GM19099 (cell line): ENCODE data around the gene IL17RB.

ENCODE experiments used
- POLR2A ChIP-seq: IDR thresholded peaks from 3 replicates; pipeline ENCODE4 v1.6.1; 2011; ENCODE audit warnings: low read depth; ENCODE audit not compliant: insufficient read length; ENCODE audit errors: extremely low read depth

The IL17RB gene

DNA sequence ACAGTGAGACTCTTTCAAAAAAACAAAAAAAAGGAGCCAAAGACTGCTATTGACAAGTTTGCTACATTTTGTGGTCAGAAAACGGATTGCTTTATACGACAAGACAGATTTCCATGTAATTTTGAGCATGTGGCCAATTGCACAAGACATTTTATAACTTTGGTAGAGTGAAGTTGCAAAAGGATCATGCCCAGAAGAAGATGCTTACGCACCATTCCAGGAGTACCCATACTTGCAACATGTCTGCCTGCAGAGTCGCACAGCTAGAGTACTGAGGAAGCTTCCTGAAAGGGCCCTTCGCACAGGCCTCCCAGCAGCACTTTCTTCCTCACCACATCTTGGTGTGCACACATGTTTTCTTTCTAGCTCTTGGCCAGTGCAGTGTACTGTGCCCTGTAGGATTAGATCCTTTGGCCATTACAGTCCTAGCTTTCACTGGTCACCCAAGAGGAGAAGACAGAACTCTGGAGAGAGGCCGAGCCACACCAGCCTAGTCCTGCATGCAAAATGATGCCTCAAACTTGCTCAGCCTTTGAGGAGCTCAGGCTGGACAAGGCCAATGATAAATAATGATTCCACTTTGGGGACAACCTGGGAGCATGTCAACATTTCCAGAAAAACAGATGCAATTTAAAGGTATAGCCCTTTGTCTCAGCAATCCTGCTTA is 11.8 kb upstream of the IL17RB start:
- no peak for TF ChIP-seq POLR2A

DNA sequence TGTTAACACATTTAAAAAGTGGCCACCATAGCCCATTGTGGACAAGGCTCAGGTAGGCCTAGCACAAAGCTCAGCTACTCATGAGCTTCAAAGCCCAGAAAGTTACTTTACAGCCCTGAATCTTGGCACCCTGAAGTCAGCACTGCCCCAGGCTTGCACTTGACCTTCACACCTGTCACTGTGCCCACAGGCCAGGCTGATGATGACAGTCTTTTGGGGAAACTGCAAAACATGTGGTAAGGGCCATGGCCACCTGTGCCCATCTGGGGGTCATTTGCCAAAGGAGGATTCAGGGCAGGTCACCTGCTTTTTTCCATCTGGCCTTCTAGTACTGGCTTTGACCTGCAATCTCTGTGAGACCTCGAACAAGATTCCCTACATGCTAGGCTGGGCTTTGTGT is 11.1 kb upstream of the IL17RB start:
- TF ChIP-seq POLR2A = no peak

DNA sequence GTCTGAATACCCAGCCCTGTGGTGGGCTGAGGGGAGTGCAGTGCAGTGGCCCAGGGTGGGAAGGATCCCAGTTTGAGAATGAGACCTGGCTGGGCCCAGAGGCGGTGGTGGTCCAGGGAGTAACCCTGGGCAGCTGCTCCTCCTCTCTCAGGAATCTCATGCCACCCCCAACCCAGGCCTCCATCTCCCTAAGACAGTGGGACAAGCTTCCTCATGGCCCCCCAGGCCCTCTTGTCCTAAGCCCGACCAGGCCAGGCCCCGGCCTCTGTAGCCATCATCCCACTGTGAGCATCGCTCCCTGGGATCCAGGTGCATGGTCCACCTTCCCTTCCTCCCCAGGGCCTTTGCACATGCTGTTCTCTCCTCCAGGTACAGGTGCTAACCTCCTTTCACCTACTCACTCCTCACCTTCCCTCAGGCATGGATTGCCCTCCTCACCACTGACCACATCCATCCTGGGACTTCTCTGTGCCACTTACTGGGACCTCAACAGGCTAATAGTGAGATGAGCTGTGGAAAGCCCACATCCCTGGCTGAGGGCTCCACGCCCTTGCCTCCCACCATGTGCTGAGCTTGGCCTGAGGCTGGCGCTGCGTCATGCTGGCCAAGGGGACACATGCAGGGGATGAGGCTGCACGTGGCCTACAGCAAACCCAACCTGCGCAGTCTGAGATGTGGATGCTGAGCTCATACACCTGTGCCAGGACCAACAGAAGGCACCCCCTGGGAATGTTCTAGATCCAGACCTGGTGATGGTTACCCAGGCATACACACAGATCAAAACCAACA is 10.1 kb upstream of the IL17RB start:
- TF ChIP-seq POLR2A = no peak

DNA sequence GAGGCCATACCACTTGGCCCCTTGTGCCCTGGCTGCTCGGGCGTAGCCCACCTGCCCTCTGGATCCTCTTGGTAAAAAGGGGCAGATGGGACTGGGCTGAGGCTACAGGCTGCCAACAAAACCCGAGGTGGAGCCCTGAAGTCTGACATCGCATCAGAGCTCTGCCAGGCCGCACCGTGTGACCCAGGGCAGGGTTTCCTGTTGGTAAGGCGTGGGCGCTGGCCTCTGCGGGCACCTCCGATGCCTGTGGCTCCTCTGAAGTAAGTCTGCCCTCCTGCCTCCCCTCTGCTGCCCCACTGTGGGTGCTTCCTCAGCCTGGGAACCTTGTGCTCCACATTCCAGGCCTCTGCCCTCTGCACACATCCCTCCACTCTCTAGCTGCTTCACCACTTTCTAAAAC is 9.0 kb upstream of the IL17RB start:
- no peak for TF ChIP-seq POLR2A

DNA sequence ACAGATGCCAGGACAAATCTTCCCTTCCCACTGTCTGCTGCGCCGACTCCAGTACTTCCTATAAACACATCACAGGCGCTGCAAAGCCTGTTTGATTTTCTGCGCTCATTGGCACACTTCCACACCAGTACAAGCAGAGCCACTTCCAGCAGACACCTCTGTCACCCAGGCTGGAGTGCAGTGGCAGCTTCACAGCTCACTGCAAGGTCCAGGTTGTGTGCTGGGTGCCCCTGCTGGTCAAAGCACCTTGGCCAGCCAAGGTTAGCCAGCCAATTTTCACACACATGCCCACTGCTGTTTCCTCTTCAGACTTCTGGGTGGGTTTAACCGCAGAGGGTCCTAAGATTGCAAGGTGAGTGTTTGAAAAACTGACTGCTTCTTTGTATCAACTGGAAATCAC is 5.1 kb upstream of the IL17RB start:
- TF ChIP-seq POLR2A = no peak

DNA sequence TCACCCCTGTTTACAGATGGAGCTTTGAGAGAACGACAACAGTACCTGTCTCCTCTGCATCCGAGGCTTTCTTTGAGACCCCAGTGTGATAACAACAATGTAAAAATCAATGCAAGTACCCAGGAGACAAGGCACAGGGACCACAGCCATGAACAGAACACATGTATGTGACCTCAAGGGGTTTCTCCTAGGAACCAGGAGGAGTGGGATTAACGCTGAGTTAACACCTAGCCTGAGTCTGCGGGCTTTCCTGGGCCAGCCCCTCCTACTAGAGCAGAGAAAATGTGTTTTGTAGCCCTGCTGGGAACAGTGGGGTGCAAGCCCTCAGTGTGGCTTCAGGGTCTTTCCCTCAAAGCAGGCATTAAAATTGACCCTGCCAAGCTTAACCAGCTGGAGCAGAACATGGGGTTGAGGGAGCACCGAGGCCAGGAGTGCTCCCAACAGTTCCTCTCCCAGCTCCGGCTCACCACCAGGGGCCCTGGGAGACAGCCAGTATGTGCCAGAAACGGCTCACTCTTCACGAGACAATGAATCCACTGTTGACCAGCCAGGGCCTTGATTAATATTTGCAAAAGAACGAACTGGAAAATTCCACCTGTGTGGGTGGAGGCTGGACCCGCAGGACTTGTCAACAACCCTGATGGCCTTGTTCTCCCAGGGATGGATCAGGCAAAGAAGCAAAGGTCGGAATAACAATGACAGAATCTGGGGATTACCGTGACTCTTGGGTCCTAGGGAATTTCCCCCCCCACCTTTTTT is 3.8 kb upstream of the IL17RB start:
- TF ChIP-seq POLR2A = no peak

DNA sequence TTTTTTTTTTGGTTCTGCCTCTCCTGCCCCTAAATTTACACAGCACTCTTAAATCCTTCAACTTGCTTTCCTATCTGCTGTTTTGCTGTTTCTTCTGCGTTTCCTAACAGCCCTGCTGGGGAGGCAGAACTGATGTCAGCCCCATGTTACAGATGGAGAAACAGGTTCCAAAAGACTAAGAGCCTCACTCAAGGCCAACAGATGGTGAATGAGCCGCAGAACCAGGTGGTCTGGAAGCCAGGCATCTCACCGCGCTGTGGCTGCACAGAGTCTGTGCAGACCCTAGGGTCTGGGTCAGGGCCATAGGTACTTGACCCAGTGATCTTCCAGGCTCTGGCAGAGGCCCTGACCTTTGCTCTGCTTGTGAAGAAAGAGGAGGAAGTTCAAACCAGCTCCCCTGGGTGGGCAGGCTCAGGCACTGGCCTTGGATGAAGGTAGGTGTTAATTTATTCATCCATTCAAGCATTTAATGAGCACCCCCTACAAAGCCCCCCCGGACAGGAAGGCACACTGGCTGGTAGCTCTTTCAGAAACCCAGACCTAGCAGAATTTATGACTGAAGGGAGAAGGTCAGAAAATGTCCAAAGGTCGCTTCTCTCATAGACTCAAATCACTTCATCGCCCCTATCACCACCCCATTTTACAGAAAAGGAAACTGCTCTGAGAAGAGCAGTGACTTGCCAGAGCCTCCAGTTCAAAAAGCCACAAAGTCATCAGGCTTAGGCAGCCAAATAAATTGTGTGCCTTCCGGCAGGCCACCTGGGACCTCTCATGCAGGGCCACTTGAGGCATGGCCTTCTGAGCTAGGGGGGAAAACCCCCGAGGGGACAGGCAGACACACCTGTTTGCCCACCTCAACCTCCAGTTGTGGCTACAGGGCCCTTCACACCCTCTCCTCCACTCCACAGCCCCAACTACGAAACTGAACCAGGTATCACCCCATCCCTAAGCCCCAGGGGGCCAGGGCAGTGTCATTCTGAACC is 2.9 kb upstream of the IL17RB start:
- peak; percentile 19 for TF ChIP-seq POLR2A

DNA sequence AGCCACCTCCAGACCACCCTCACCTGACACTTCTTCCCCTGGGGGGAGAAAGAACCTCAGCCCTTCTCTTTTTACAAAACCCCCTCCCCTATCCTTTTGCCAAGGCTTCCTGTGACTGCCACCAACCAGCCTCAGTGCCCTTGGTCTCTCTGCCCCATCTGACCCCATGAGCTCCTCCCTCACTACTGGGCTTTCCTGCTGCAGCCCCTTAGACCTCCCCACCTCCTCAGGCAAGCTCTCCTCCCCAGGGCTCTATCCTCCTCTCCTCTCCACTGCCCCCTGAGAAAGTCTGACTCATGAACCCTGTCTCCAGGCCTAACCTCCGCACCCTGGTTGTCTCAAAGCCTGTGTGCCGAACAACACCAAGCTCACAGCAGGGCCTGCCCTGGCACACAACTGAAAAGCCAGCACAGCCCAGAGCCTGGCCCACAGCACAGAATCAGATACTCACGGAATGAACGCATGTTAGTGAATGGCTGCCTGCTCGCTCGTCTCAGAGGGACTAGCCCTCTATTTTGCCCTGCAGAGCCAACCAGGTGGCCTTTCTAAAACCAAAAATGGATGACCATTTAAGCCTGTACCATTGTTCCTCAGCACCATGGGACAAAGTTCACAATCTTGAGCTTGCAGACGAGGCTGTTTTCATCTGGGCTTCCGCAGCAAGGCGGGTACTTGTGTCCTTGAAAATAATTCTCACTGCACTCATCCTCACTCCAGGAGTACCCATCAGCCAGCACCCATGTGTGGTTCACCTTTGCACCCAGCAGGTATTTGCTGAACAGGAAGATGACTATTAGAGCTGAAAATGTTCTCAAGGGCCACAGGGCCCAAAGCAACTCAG is 1.9 kb upstream of the IL17RB start:
- TF ChIP-seq POLR2A = peak; percentile 13

DNA sequence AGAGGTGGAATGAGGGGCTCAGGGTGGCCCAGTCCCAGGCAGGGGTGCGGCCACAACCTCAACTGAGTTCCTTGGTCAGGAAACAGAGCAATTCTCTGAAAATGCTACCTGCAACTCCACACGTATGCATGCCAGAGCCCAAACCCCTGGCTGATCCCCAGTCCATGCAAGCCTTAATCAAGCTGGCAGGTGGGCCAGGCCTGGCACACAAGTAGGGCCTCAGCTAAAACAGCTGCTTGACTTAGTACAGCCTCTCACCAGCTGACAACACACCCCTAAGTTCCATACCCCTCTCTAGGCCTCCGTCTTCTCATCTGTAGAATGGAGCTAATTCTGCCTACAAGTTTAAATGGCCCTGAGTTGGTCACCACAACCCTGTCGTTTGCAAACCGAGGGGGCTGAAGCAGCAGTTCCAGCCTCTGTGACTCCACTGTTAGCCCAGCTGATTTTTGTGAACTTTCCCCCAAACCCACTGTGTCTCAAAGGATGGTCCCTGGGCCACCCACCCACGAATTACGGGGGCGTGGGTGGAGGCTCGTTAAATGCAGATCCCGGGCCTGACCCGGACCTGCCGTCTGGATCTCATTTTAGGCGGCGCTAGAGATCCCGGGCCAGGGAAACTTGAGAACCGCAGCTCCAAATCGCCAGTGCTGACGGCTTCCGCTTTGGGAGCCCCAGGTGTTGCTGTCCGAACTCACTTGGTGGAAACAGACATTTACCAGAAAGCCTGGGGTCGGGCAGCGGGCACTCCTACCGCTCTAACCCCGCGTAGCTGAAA is 1.1 kb upstream of the IL17RB start:
- TF ChIP-seq POLR2A = no peak

DNA sequence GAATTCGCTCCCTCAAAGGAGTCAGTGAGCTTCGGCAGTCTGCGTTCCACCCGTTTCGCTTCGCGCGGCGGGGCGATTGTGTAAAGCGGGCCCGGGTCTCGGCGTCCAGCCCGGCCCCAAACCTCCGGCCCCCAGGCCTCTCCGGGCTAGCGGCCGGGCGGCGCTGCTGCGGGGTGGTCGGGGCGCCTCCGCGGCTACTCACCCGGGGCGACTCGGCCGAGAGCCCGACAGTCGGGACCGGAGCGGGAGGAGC is 561 bp upstream of the IL17RB start:
- no peak for TF ChIP-seq POLR2A

DNA sequence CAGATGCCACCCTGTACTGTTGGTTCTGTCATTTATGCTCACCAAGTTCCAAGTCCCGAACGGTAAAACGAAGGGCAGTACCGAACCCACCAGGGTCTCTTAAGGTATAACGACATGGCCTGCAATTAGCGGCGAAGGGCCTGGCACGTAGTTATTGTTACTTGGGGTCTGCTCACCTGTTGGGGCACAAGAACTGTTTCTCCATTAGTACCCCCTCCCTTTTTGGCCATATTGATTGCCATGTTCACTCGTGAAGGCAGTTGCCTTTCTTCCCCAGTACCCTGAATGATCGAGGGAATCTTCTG is 435 bp downstream of the IL17RB start:
- TF ChIP-seq POLR2A = no peak

DNA sequence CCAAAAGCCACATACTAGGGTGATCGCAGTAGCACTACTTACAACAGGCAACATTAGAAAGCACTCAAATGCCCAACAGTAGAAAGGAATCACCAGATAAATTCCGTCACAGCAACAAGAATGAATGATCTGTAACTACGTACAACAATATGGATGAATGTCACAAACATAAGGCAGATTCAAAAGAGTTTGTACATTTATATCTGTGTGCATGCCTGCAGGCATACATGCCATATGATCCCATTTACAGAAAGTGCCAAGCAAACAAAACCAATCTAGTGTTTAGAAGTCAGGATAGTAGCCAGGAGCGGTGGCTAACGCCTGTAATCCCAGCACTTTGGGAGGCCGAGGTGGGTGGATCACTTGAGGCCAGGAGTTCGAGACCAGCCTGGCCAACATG is 3.5 kb downstream of the IL17RB start:
- no peak for TF ChIP-seq POLR2A

DNA sequence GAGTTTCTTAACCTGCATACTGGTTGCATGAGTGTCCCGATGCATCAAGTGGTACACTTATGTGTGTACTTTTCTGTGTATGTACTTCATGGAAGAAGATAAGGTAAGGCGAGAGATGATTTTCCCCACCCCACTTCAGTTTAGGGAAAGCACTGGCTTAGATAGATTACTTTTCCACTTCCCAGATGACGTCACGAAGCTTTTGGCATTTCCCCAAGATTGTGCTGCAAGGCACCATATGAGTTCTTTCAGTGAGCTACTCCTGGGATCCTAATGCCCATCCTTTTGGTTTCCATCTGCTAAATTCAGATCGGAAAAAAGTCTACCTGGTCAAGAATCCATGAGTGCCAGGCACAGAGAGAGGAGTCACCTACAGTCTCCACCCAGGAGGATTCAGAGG is 4.5 kb downstream of the IL17RB start:
- TF ChIP-seq POLR2A = no peak

DNA sequence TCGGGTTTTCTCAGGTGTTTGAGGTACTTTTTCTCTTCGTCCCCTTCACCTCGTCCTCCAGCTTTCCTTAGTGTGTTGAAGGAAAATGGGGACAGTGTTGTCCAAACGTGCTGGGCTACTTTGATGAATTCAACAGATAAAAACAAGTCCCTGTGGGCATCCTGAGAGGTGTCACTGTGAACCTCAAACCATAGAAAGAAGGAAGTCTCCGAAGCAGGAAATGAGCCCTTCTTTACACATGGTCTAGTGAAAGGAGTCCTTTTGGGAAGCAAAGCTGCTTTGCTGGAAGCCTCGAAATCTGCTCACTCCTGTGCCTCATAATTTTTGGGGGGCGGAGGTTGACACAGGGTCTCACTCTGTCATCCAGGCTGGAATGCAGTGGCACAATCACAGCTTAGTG is 10.6 kb downstream of the IL17RB start:
- no peak for TF ChIP-seq POLR2A

DNA sequence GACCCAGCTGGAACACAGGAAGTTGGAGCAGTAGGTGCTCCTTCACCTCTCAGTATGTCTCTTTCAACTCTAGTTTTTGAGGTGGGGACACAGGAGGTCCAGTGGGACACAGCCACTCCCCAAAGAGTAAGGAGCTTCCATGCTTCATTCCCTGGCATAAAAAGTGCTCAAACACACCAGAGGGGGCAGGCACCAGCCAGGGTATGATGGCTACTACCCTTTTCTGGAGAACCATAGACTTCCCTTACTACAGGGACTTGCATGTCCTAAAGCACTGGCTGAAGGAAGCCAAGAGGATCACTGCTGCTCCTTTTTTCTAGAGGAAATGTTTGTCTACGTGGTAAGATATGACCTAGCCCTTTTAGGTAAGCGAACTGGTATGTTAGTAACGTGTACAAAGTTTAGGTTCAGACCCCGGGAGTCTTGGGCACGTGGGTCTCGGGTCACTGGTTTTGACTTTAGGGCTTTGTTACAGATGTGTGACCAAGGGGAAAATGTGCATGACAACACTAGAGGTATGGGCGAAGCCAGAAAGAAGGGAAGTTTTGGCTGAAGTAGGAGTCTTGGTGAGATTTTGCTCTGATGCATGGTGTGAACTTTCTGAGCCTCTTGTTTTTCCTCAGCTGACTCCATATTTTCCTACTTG is 11.9 kb downstream of the IL17RB start:
- no peak for TF ChIP-seq POLR2A
